ENCODE results near the gene CDH4.

The CDH4 gene

GRCh38 chr20:61295682-61296628 lies 43.9 kb downstream of the CDH4 start:
- TF ChIP-seq, protein P1, sequence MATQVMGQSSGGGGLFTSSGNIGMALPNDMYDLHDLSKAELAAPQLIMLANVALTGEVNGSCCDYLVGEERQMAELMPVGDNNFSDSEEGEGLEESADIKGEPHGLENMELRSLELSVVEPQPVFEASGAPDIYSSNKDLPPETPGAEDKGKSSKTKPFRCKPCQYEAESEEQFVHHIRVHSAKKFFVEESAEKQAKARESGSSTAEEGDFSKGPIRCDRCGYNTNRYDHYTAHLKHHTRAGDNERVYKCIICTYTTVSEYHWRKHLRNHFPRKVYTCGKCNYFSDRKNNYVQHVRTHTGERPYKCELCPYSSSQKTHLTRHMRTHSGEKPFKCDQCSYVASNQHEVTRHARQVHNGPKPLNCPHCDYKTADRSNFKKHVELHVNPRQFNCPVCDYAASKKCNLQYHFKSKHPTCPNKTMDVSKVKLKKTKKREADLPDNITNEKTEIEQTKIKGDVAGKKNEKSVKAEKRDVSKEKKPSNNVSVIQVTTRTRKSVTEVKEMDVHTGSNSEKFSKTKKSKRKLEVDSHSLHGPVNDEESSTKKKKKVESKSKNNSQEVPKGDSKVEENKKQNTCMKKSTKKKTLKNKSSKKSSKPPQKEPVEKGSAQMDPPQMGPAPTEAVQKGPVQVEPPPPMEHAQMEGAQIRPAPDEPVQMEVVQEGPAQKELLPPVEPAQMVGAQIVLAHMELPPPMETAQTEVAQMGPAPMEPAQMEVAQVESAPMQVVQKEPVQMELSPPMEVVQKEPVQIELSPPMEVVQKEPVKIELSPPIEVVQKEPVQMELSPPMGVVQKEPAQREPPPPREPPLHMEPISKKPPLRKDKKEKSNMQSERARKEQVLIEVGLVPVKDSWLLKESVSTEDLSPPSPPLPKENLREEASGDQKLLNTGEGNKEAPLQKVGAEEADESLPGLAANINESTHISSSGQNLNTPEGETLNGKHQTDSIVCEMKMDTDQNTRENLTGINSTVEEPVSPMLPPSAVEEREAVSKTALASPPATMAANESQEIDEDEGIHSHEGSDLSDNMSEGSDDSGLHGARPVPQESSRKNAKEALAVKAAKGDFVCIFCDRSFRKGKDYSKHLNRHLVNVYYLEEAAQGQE (IDR thresholded peaks at IDR 0.05; ENCODE audit: insufficient read depth in 1 of 2, low read depth in 2 of 2, low read length in 2 of 2): no peak
- TF ChIP-seq POLR2AphosphoS5 (IDR thresholded peaks at IDR 0.05; ENCODE audit: low read depth, low read length) (peak; percentile 73), SIN3A (IDR thresholded peaks at IDR 0.05; ENCODE audit: borderline replicate concordance, insufficient read depth, low read length) (no peak), FOXP2 (optimal IDR thresholded peaks at IDR 0.05; ENCODE audit: borderline replicate concordance, extremely low read depth, extremely low read length, insufficient read depth) (no peak), TAF1 (IDR thresholded peaks at IDR 0.05; ENCODE audit: borderline replicate concordance, insufficient read depth, low read length) (no peak)

- TF ChIP-seq TAF1 (IDR thresholded peaks at IDR 0.05; ENCODE audit: borderline replicate concordance, insufficient read depth, low read length) (no peak), FOXP2 (optimal IDR thresholded peaks at IDR 0.05; ENCODE audit: borderline replicate concordance, extremely low read depth, extremely low read length, insufficient read depth) (no peak), POLR2AphosphoS5 (IDR thresholded peaks at IDR 0.05; ENCODE audit: low read depth, low read length) (no peak), SIN3A (IDR thresholded peaks at IDR 0.05; ENCODE audit: borderline replicate concordance, insufficient read depth, low read length) (no peak)
- TF ChIP-seq, protein P1 (IDR thresholded peaks at IDR 0.05; ENCODE audit: insufficient read depth in 1 of 2, low read depth in 2 of 2, low read length in 2 of 2): no peak
These were observed 44.6 kb downstream of the CDH4 start for GRCh38 chr20:61296629-61297019.

GRCh38 chr20:61297491-61297890 lies 45.4 kb downstream of the CDH4 start:
- TF ChIP-seq FOXP2 (optimal IDR thresholded peaks at IDR 0.05; ENCODE audit: borderline replicate concordance, extremely low read depth, extremely low read length, insufficient read depth) (no peak), POLR2AphosphoS5 (IDR thresholded peaks at IDR 0.05; ENCODE audit: low read depth, low read length) (peak; percentile 59)

- TF ChIP-seq TAF1 (IDR thresholded peaks at IDR 0.05; ENCODE audit: borderline replicate concordance, insufficient read depth, low read length) (no peak), SIN3A (IDR thresholded peaks at IDR 0.05; ENCODE audit: borderline replicate concordance, insufficient read depth, low read length) (0 out of 2 replicates have a peak, but pooled peaks have one; percentile 50), POLR2AphosphoS5 (IDR thresholded peaks at IDR 0.05; ENCODE audit: low read depth, low read length) (peak; percentile 43)
- TF ChIP-seq, protein P1 (IDR thresholded peaks at IDR 0.05; ENCODE audit: insufficient read depth in 1 of 2, low read depth in 2 of 2, low read length in 2 of 2): no peak
These were observed 45.9 kb downstream of the CDH4 start for GRCh38 chr20:61297986-61298385.

- TF ChIP-seq POLR2AphosphoS5 (IDR thresholded peaks at IDR 0.05; ENCODE audit: low read depth, low read length) (no peak), TAF1 (IDR thresholded peaks at IDR 0.05; ENCODE audit: borderline replicate concordance, insufficient read depth, low read length) (no peak), FOXP2 (optimal IDR thresholded peaks at IDR 0.05; ENCODE audit: borderline replicate concordance, extremely low read depth, extremely low read length, insufficient read depth) (no peak), SIN3A (IDR thresholded peaks at IDR 0.05; ENCODE audit: borderline replicate concordance, insufficient read depth, low read length) (no peak)
- TF ChIP-seq, protein P1 (IDR thresholded peaks at IDR 0.05; ENCODE audit: insufficient read depth in 1 of 2, low read depth in 2 of 2, low read length in 2 of 2): no peak
These were observed 46.6 kb downstream of the CDH4 start for GRCh38 chr20:61298661-61299060.

Measured in PFSK-1 (cell line).